B cell (primary cell): ENCODE data around the gene HS3ST5. TPM values are rescaled to one million over a fixed set of nuclear protein-coding genes. Genes with fewer than 3 reads are reported as not detected.

ENCODE experiments used
- ATAC-seq: fragments of 200-7000 bp; cut with Tn5 transposase; one replicate; pipeline ENCODE4 v1.10.0; 2021; ENCODE audit warnings: low read depth, mild to moderate bottlenecking, moderate number of reproducible peaks, moderate library complexity
- CTCF ChIA-PET: fragments of 350-600 bp; sonication (Branson Sonifier 250); formaldehyde crosslinking; loops from one replicate; lab custom pipeline; 2021; ENCODE audit warnings: antibody characterized with exemption, inconsistent platforms; lab: Charles Lee
- POLR2A ChIA-PET: fragments of 350-600 bp; sonication (Branson Sonifier 250); formaldehyde crosslinking; loops from one replicate; lab custom pipeline; 2021; ENCODE audit warnings: antibody characterized with exemption; lab: Charles Lee
- DNase-seq: peaks from one replicate; pipeline ENCODE4 v3.0.0; 2013
- H2AFZ ChIP-seq: 2 replicates; pipeline ENCODE4 v1.6.1; 2012; ENCODE audit warnings: mild to moderate bottlenecking, low read depth, low read length; ENCODE audit not compliant: insufficient read depth, poor library complexity, severe bottlenecking
- H3K27ac ChIP-seq, 2 donors: 1 replicate in 1 of 2; 2 replicates in 1 of 2; pipeline ENCODE4 v1.5.1; 2012 to 2013; ENCODE audit warnings: low read length in 2 of 2, mild to moderate bottlenecking in 2 of 2, moderate library complexity in 1 of 2
- H3K27me3 ChIP-seq, 4 experiments: fragments of 200-600 bp in 1 of 4; sonication (generic) in 1 of 4; replicated peaks in 1 of 4; 1 replicate in 2 of 4; 2 replicates in 2 of 4; pipeline versions ENCODE4 v1.6.1 to v1.7.0; 2013 to 2016; ENCODE audit warnings: low read length in 3 of 4, mild to moderate bottlenecking in 2 of 4, mixed read lengths in 1 of 4, moderate library complexity in 1 of 4; ENCODE audit not compliant: insufficient read depth in 4 of 4, control insufficient read depth in 3 of 4; ENCODE audit errors: control extremely low read depth in 1 of 4
- H3K36me3 ChIP-seq, 2 experiments: replicated peaks in 1 of 2; 1 replicate in 1 of 2; 2 replicates in 1 of 2; pipeline versions ENCODE4 v1.6.1 to v1.7.1; 2013; ENCODE audit warnings: low read length in 1 of 2; ENCODE audit not compliant: insufficient read depth in 2 of 2, control insufficient read depth in 1 of 2; ENCODE audit errors: control extremely low read depth in 1 of 2, extremely low read depth in 1 of 2
- H3K4me1 ChIP-seq, 2 donors: fragments of 200-600 bp in 1 of 2; sonication (generic) in 1 of 2; 1 replicate in 1 of 2; 2 replicates in 1 of 2; pipeline versions ENCODE4 v1.5.1 to v1.6.1; 2013 to 2017; ENCODE audit warnings: low read length in 2 of 2; ENCODE audit not compliant: control insufficient read depth in 2 of 2, insufficient read depth in 2 of 2
- H3K4me2 ChIP-seq: replicated peaks from 2 replicates; pipeline ENCODE3; 2012; ENCODE audit warnings: mild to moderate bottlenecking, low read depth, low read length; ENCODE audit not compliant: poor library complexity, severe bottlenecking
- H3K4me3 ChIP-seq, 5 experiments: fragments of 200-600 bp in 1 of 5; sonication (generic) in 1 of 5; 1 replicate in 3 of 5; 2 replicates in 2 of 5; pipeline versions ENCODE4 v1.5.1 to v1.7.0; 2011 to 2016; ENCODE audit warnings: low read length in 4 of 5, mild to moderate bottlenecking in 4 of 5, low read depth in 2 of 5, control low read depth in 1 of 5, moderate library complexity in 1 of 5; ENCODE audit not compliant: insufficient read depth in 1 of 5; ENCODE audit errors: control extremely low read depth in 1 of 5, extremely low read depth in 1 of 5
- H3K79me2 ChIP-seq: fragments of 200-600 bp; sonication (generic); one replicate; pipeline ENCODE4 v1.6.0; 2016; ENCODE audit warnings: low read length; ENCODE audit not compliant: control insufficient read depth, insufficient read depth
- H3K9ac ChIP-seq: fragments of 200-600 bp; sonication (generic); 2 replicates; pipeline ENCODE4 v1.6.1; 2017; ENCODE audit warnings: mild to moderate bottlenecking, low read length, moderate library complexity
- H3K9me3 ChIP-seq, 3 donors: one replicate each; pipeline versions ENCODE4 v1.6.1 to v1.7.1; 2013; ENCODE audit warnings: low read length in 2 of 3; ENCODE audit not compliant: control insufficient read depth in 2 of 3, insufficient read depth in 1 of 3; ENCODE audit errors: control extremely low read depth in 1 of 3
- H4K20me1 ChIP-seq: 2 replicates; pipeline ENCODE4 v1.6.0; 2012; ENCODE audit warnings: mild to moderate bottlenecking, low read length; ENCODE audit not compliant: insufficient read depth, control insufficient read depth, poor library complexity, severe bottlenecking
- H3K27ac Mint-ChIP-seq: one replicate; pipeline ENCODE4 v1.8.0; 2021; ENCODE audit warnings: mixed read lengths
- H3K27me3 Mint-ChIP-seq: one replicate; pipeline ENCODE4 v1.8.0; 2021; ENCODE audit warnings: mixed read lengths
- H3K4me1 Mint-ChIP-seq: one replicate; pipeline ENCODE4 v1.8.0; 2021; ENCODE audit warnings: mixed read lengths
- H3K4me3 Mint-ChIP-seq: one replicate; pipeline ENCODE4 v1.8.0; 2021; ENCODE audit warnings: mixed read lengths
- H3K9me3 Mint-ChIP-seq: one replicate; pipeline ENCODE4 v1.8.0; 2022; ENCODE audit warnings: mixed read lengths; ENCODE audit not compliant: insufficient read depth
- EZH2 ChIP-seq: IDR thresholded peaks from 2 replicates; pipeline ENCODE4 v1.6.1; 2012; ENCODE audit warnings: borderline replicate concordance, low read depth, mild to moderate bottlenecking, moderate library complexity, low read length; ENCODE audit not compliant: insufficient read depth, poor library complexity, severe bottlenecking
- WGBS: methylation state at CpG from one replicate; pipeline ENCODE4 v1.1.5; 2013; ENCODE audit warnings: missing lambda C conversion rate; ENCODE audit not compliant: insufficient coverage; 5-methylcytosine and 5-hydroxymethylcytosine counted together
- intact Hi-C: fragments of 100-400 bp; cut with micrococcal nuclease; formaldehyde crosslinking; loops from one replicate; pipeline ENCODE4 v1.10.0; 2022
- polyA plus RNA-seq: library from polyadenylated mRNA; depleted of rRNA; stranded (reverse); fragments of >200 nt; gene quantifications from 2 replicates; pipeline ENCODE4 v1.2.3, GENCODE V29; 2012
- total RNA-seq, 2 donors: library from RNA; stranded (reverse); fragments of 120-200 nt in 1 of 2; gene quantifications; 1 replicate in 1 of 2; 2 replicates in 1 of 2; pipeline versions ENCODE4 v1.2.3 to v1.2.4, GENCODE V29; 2013 to 2022
- TF ChIP-seq, protein P1 (sequence below): fragments of 200-600 bp; IDR thresholded peaks from one replicate; pipeline ENCODE4 v1.8.0; 2022; ENCODE audit warnings: antibody characterized with exemption, mild to moderate bottlenecking

The HS3ST5 gene
- total and polyA plus RNA-seq, 2 donors (not counting 1 experiment from before 2014, with no cell fraction given), result not detected

DNA sequence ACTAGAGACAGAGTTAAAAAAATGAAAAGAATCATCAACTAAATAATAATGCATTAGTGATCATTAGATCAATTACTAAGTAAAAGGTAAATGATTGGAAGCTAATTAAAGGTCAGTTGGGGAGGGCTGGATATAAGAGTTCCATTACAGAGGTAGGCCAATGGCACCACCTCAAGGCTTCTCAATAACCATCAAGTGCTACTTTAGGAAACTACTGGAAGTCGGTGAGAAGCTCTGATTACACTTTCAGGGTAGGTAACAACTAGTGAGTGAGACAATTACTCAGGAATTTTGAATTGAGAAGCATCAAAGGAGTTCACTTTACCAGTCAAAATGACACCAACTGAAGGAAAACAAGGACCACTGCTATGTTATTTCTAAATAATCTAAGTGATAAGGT lies 281.7 kb downstream of the HS3ST5 start:
- no peak overlapping the region for H3K4me2 ChIP-seq
- H3K9ac ChIP-seq, result no peak overlapping the region
- H3K9me3 Mint-ChIP-seq, result no peaks in the 10 kb centered on the region
- H3K27me3 Mint-ChIP-seq, result no peaks in the 10 kb centered on the region
- TF ChIP-seq, protein P1, sequence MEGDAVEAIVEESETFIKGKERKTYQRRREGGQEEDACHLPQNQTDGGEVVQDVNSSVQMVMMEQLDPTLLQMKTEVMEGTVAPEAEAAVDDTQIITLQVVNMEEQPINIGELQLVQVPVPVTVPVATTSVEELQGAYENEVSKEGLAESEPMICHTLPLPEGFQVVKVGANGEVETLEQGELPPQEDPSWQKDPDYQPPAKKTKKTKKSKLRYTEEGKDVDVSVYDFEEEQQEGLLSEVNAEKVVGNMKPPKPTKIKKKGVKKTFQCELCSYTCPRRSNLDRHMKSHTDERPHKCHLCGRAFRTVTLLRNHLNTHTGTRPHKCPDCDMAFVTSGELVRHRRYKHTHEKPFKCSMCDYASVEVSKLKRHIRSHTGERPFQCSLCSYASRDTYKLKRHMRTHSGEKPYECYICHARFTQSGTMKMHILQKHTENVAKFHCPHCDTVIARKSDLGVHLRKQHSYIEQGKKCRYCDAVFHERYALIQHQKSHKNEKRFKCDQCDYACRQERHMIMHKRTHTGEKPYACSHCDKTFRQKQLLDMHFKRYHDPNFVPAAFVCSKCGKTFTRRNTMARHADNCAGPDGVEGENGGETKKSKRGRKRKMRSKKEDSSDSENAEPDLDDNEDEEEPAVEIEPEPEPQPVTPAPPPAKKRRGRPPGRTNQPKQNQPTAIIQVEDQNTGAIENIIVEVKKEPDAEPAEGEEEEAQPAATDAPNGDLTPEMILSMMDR, result no peak
- TF ChIP-seq EZH2, result no peak
- WGBS, result no CpG with 5 or more reads among the region's 1 CpG
- no peak for ATAC-seq
- no peak overlapping the region for H3K4me3 Mint-ChIP-seq
- H3K9me3 ChIP-seq, result no peaks in the 10 kb centered on the region
- no peak for DNase-seq
- H3K27ac Mint-ChIP-seq, result no peak overlapping the region
- ChIA-PET POLR2A (no interaction called here), CTCF (interaction anchor here (0.7 kb wide), 1 partner anchor 16 kb away, joined by 3 read pairs; no protein-coding TSS in a partner anchor)
- H3K79me2 ChIP-seq, result no peaks in the 10 kb centered on the region
- intact Hi-C loops, result no loop called here
- H3K4me1 ChIP-seq, result no peaks in the 10 kb centered on the region
- no peak overlapping the region for H3K4me3 ChIP-seq
- H2AFZ ChIP-seq, result no peak overlapping the region
- no peaks in the 10 kb centered on the region for H3K27me3 ChIP-seq
- H3K4me1 Mint-ChIP-seq, result no peaks in the 10 kb centered on the region
- no peaks in the 10 kb centered on the region for H3K36me3 ChIP-seq
- no peak overlapping the region for H3K27ac ChIP-seq
- H4K20me1 ChIP-seq, result no peaks in the 10 kb centered on the region

DNA sequence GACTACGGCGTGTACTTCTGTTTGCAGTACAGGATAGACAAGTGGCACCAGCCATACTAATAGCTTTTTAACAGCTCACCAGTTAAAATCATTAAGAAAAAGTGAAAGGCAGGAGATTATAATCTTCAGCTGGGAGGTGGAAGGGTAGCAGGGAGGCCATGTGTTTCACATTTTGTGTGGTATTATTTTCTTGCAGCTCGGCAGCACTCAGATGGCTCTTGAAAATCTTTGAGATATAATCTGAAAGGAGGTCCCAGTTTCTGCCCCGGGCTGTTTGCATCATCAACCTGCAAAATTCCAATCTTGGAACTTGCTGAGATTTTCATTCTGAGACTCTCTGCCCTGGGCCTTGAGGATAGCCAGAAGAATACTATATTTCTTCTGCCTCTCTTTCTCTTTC lies 284.4 kb downstream of the HS3ST5 start:
- Histone ChIP-seq H3K4me2 (no peak overlapping the region), H3K9ac (no peak overlapping the region), H3K4me3 (no peak overlapping the region), H3K9me3 (no peaks in the 10 kb centered on the region), H3K36me3 (no peaks in the 10 kb centered on the region), H4K20me1 (no peaks in the 10 kb centered on the region), H3K4me1 (no peaks in the 10 kb centered on the region), H2AFZ (no peak overlapping the region), H3K27me3 (no peaks in the 10 kb centered on the region), H3K79me2 (no peaks in the 10 kb centered on the region), H3K27ac (no peak overlapping the region)
- Mint-ChIP-seq H3K4me1 (no peaks in the 10 kb centered on the region), H3K4me3 (no peak overlapping the region), H3K27me3 (peaks cover 8% of the 10 kb centered on the region), H3K9me3 (no peaks in the 10 kb centered on the region), H3K27ac (no peak overlapping the region)
- DNase-seq, result no peak
- ChIA-PET POLR2A (no interaction called here), CTCF (no interaction called here)
- no peak for ATAC-seq
- TF ChIP-seq, protein P1, result no peak
- no peak for TF ChIP-seq EZH2
- intact Hi-C loops, result no loop called here
- WGBS, result 90% methylated on average over 2 of the region's 4 CpGs
